Upper lobe of left lung (tissue), 4 donors: ENCODE data around the gene TTYH3.
"Not testable (repeated sequence)": the region's sequence is repeated elsewhere in the genome, so short reads cannot be mapped to it uniquely, and the experiment has no call there.

Experiments
- POLR2A ChIP-seq, 4 donors: fragments of 450-650 bp; IDR thresholded peaks; one replicate each; pipeline ENCODE4 v1.5.1; 2016 to 2017; ENCODE audit warnings: antibody characterized with exemption in 4 of 4, mild to moderate bottlenecking in 2 of 4
- POLR2AphosphoS5 ChIP-seq, 2 donors: sonication (generic); formaldehyde crosslinking; IDR thresholded peaks; one replicate each; pipeline ENCODE4 v1.5.1; 2017; ENCODE audit warnings: antibody characterized with exemption in 2 of 2
- TF ChIP-seq, protein P1 (sequence below), 6 experiments: fragments of 450-650 bp in 4 of 6; fragments of 200-600 bp in 2 of 6; sonication (generic) in 2 of 6; IDR thresholded peaks; one replicate each; pipeline ENCODE4 v1.5.1; 2016 to 2019; ENCODE audit warnings: antibody characterized with exemption in 6 of 6

DNA sequence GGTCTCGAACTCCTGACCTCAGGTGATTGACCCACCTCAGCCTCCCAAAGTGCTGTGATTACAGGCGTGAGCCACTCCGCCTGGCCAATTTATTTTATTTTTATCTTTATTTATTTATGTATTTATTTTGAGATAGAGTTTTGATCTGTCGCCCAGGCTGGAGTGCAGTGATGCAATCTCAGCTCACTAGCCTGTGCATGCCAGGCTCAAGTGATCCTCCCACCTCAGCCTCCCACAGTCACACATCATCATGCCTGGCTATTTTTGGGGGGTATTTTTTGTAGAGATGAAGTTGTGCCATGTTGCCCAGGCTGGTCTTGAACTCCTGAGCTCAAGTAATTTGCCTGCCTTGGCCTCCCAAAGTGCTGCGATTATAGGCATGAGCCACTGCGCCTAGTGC lies 41.4 kb downstream of the TTYH3 start:
- TF ChIP-seq, protein P1, sequence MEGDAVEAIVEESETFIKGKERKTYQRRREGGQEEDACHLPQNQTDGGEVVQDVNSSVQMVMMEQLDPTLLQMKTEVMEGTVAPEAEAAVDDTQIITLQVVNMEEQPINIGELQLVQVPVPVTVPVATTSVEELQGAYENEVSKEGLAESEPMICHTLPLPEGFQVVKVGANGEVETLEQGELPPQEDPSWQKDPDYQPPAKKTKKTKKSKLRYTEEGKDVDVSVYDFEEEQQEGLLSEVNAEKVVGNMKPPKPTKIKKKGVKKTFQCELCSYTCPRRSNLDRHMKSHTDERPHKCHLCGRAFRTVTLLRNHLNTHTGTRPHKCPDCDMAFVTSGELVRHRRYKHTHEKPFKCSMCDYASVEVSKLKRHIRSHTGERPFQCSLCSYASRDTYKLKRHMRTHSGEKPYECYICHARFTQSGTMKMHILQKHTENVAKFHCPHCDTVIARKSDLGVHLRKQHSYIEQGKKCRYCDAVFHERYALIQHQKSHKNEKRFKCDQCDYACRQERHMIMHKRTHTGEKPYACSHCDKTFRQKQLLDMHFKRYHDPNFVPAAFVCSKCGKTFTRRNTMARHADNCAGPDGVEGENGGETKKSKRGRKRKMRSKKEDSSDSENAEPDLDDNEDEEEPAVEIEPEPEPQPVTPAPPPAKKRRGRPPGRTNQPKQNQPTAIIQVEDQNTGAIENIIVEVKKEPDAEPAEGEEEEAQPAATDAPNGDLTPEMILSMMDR (IDR thresholded peaks at IDR 0.05) = not testable (repeated sequence)
- TF ChIP-seq POLR2AphosphoS5, POLR2A (IDR thresholded peaks at IDR 0.05): not testable (repeated sequence)
